ENCODE measurements around the gene TMCC2. TPM values are rescaled to one million over a fixed set of nuclear protein-coding genes. Genes with fewer than 3 reads are reported as not detected.
A peak's percentile ranks its signal among the peaks of the same experiment; 100 is the strongest.

The TMCC2 gene
- total and polyA plus RNA-seq, 4 donors = 20.2 to 77.4 (median 51.9) TPM

- Histone ChIP-seq H3K36me3 (ENCODE audit: control insufficient read depth, insufficient read depth, low read length) (peaks cover 7% of the 10 kb centered on the region), H3K4me1 (ENCODE audit: control insufficient read depth, insufficient read depth, low read length) (peaks cover 15% of the 10 kb centered on the region), H3K4me3 (ENCODE audit: low read depth, low read length) (no peak overlapping the region), H3K27me3 (ENCODE audit: control insufficient read depth, insufficient read depth, low read length) (no peaks in the 10 kb centered on the region), H3K9me3 (ENCODE audit: control insufficient read depth, insufficient read depth, low read length) (no peaks in the 10 kb centered on the region), H3K27ac (ENCODE audit: low read depth, low read length) (no peak overlapping the region)
- 75% methylated on average over 2 of the region's 4 CpGs for WGBS (ENCODE audit: insufficient coverage)
- DNase-seq (ENCODE audit: low read depth in 4 of 6, low spot score in 6 of 6) = no peak
Observed at GRCh38 chr1:205236951-205237475, 9.3 kb downstream of the TMCC2 start.

- Histone ChIP-seq H3K4me1 (ENCODE audit: control insufficient read depth, insufficient read depth, low read length) (peaks cover 15% of the 10 kb centered on the region), H3K27ac (ENCODE audit: low read depth, low read length) (no peak overlapping the region), H3K36me3 (ENCODE audit: control insufficient read depth, insufficient read depth, low read length) (peaks cover 13% of the 10 kb centered on the region), H3K4me3 (ENCODE audit: low read depth, low read length) (no peak overlapping the region), H3K9me3 (ENCODE audit: control insufficient read depth, insufficient read depth, low read length) (no peaks in the 10 kb centered on the region), H3K27me3 (ENCODE audit: control insufficient read depth, insufficient read depth, low read length) (no peaks in the 10 kb centered on the region)
- DNase-seq (ENCODE audit: low read depth in 4 of 6, low spot score in 6 of 6) = peak in 1 of 6 donors; percentile 84
- WGBS (ENCODE audit: insufficient coverage) = 81% methylated on average over 9 of the region's 12 CpGs
Observed at GRCh38 chr1:205237526-205238484, 10.1 kb downstream of the TMCC2 start.

GRCh38 chr1:205239078-205239477 lies 11.3 kb downstream of the TMCC2 start:
- Histone ChIP-seq H3K4me1 (ENCODE audit: control insufficient read depth, insufficient read depth, low read length) (peaks cover 15% of the 10 kb centered on the region), H3K27ac (ENCODE audit: low read depth, low read length) (no peak overlapping the region)
- peak in 1 of 6 donors; percentile 41 for DNase-seq (ENCODE audit: low read depth in 4 of 6, low spot score in 6 of 6)

GRCh38 chr1:205240118-205240517 lies 12.4 kb downstream of the TMCC2 start:
- Histone ChIP-seq H3K27me3 (ENCODE audit: control insufficient read depth, insufficient read depth, low read length) (no peaks in the 10 kb centered on the region), H3K27ac (ENCODE audit: low read depth, low read length) (no peak overlapping the region), H3K4me3 (ENCODE audit: low read depth, low read length) (no peak overlapping the region)

More at GRCh38 chr1:205239078-205239477, 11.3 kb downstream of the TMCC2 start:
- peaks cover 18% of the 10 kb centered on the region for H3K36me3 ChIP-seq (ENCODE audit: control insufficient read depth, insufficient read depth, low read length)
- WGBS (ENCODE audit: insufficient coverage) = 31% methylated on average over 3 of the region's 3 CpGs
- H3K27me3 ChIP-seq (ENCODE audit: control insufficient read depth, insufficient read depth, low read length) = no peaks in the 10 kb centered on the region
- no peak overlapping the region for H3K4me3 ChIP-seq (ENCODE audit: low read depth, low read length)
- no peaks in the 10 kb centered on the region for H3K9me3 ChIP-seq (ENCODE audit: control insufficient read depth, insufficient read depth, low read length)

GRCh38 chr1:205240569-205240968 lies 12.8 kb downstream of the TMCC2 start:
- Histone ChIP-seq H3K36me3 (ENCODE audit: control insufficient read depth, insufficient read depth, low read length) (peaks cover 18% of the 10 kb centered on the region), H3K4me3 (ENCODE audit: low read depth, low read length) (no peak overlapping the region), H3K27me3 (ENCODE audit: control insufficient read depth, insufficient read depth, low read length) (no peaks in the 10 kb centered on the region), H3K4me1 (ENCODE audit: control insufficient read depth, insufficient read depth, low read length) (peaks cover 15% of the 10 kb centered on the region), H3K27ac (ENCODE audit: low read depth, low read length) (no peak overlapping the region), H3K9me3 (ENCODE audit: control insufficient read depth, insufficient read depth, low read length) (no peaks in the 10 kb centered on the region)
- 100% methylated on average over 3 of the region's 3 CpGs for WGBS (ENCODE audit: insufficient coverage)
- no peak for DNase-seq (ENCODE audit: low read depth in 4 of 6, low spot score in 6 of 6)

More at GRCh38 chr1:205240118-205240517, 12.4 kb downstream of the TMCC2 start:
- Histone ChIP-seq H3K9me3 (ENCODE audit: control insufficient read depth, insufficient read depth, low read length) (no peaks in the 10 kb centered on the region), H3K4me1 (ENCODE audit: control insufficient read depth, insufficient read depth, low read length) (peaks cover 15% of the 10 kb centered on the region), H3K36me3 (ENCODE audit: control insufficient read depth, insufficient read depth, low read length) (peaks cover 18% of the 10 kb centered on the region)
- 71% methylated on average over 6 of the region's 6 CpGs for WGBS (ENCODE audit: insufficient coverage)
- DNase-seq (ENCODE audit: low read depth in 4 of 6, low spot score in 6 of 6) = no peak

GRCh38 chr1:205241366-205242030 lies 13.8 kb downstream of the TMCC2 start:
- H3K27ac ChIP-seq (ENCODE audit: low read depth, low read length) = no peak overlapping the region
- H3K4me3 ChIP-seq (ENCODE audit: low read depth, low read length) = no peak overlapping the region
- no peak for DNase-seq (ENCODE audit: low read depth in 4 of 6, low spot score in 6 of 6)
- no peaks in the 10 kb centered on the region for H3K27me3 ChIP-seq (ENCODE audit: control insufficient read depth, insufficient read depth, low read length)
- H3K9me3 ChIP-seq (ENCODE audit: control insufficient read depth, insufficient read depth, low read length) = no peaks in the 10 kb centered on the region
- H3K4me1 ChIP-seq (ENCODE audit: control insufficient read depth, insufficient read depth, low read length) = peaks cover 18% of the 10 kb centered on the region
- H3K36me3 ChIP-seq (ENCODE audit: control insufficient read depth, insufficient read depth, low read length) = peaks cover 18% of the 10 kb centered on the region
- WGBS (ENCODE audit: insufficient coverage) = 94% methylated on average over 35 of the region's 36 CpGs

GRCh38 chr1:205243350-205244191 lies 15.8 kb downstream of the TMCC2 start:
- Histone ChIP-seq H3K9me3 (ENCODE audit: control insufficient read depth, insufficient read depth, low read length) (no peaks in the 10 kb centered on the region), H3K36me3 (ENCODE audit: control insufficient read depth, insufficient read depth, low read length) (peaks cover 18% of the 10 kb centered on the region), H3K4me1 (ENCODE audit: control insufficient read depth, insufficient read depth, low read length) (peaks cover 35% of the 10 kb centered on the region), H3K27me3 (ENCODE audit: control insufficient read depth, insufficient read depth, low read length) (no peaks in the 10 kb centered on the region), H3K4me3 (ENCODE audit: low read depth, low read length) (no peak overlapping the region), H3K27ac (ENCODE audit: low read depth, low read length) (no peak overlapping the region)
- no peak for DNase-seq (ENCODE audit: low read depth in 4 of 6, low spot score in 6 of 6)
- 80% methylated on average over 6 of the region's 8 CpGs for WGBS (ENCODE audit: insufficient coverage)

GRCh38 chr1:205244384-205244783 lies 16.6 kb downstream of the TMCC2 start:
- Histone ChIP-seq H3K36me3 (ENCODE audit: control insufficient read depth, insufficient read depth, low read length) (peaks cover 19% of the 10 kb centered on the region), H3K4me3 (ENCODE audit: low read depth, low read length) (no peak overlapping the region), H3K27ac (ENCODE audit: low read depth, low read length) (no peak overlapping the region), H3K9me3 (ENCODE audit: control insufficient read depth, insufficient read depth, low read length) (no peaks in the 10 kb centered on the region), H3K4me1 (ENCODE audit: control insufficient read depth, insufficient read depth, low read length) (peaks cover 40% of the 10 kb centered on the region), H3K27me3 (ENCODE audit: control insufficient read depth, insufficient read depth, low read length) (no peaks in the 10 kb centered on the region)
- WGBS (ENCODE audit: insufficient coverage) = 70% methylated on average over 4 of the region's 4 CpGs
- no peak for DNase-seq (ENCODE audit: low read depth in 4 of 6, low spot score in 6 of 6)

GRCh38 chr1:205245096-205245495 lies 17.4 kb downstream of the TMCC2 start:
- Histone ChIP-seq H3K9me3 (ENCODE audit: control insufficient read depth, insufficient read depth, low read length) (no peaks in the 10 kb centered on the region), H3K27ac (ENCODE audit: low read depth, low read length) (no peak overlapping the region), H3K36me3 (ENCODE audit: control insufficient read depth, insufficient read depth, low read length) (peaks cover 23% of the 10 kb centered on the region), H3K4me1 (ENCODE audit: control insufficient read depth, insufficient read depth, low read length) (peaks cover 45% of the 10 kb centered on the region), H3K4me3 (ENCODE audit: low read depth, low read length) (no peak overlapping the region), H3K27me3 (ENCODE audit: control insufficient read depth, insufficient read depth, low read length) (no peaks in the 10 kb centered on the region)
- WGBS (ENCODE audit: insufficient coverage) = 86% methylated on average over 6 of the region's 7 CpGs
- DNase-seq (ENCODE audit: low read depth in 4 of 6, low spot score in 6 of 6) = no peak
